Activated B cell treated with CpG ODN at 0.5 μM for 24 hours (primary cell): ENCODE data around the gene FBXW4. TPM values are rescaled to one million over a fixed set of nuclear protein-coding genes. Genes with fewer than 3 reads are reported as not detected.

ENCODE experiments used
- ATAC-seq: fragments of 200-7000 bp; cut with Tn5 transposase; one replicate; pipeline ENCODE4 v1.10.0; 2021; ENCODE audit warnings: low read depth, mild to moderate bottlenecking, moderate library complexity
- CTCF ChIA-PET: fragments of 350-600 bp; sonication (Branson Sonifier 250); formaldehyde crosslinking; loops from one replicate; lab custom pipeline; 2021; ENCODE audit warnings: antibody characterized with exemption; lab: Charles Lee
- POLR2A ChIA-PET: fragments of 350-600 bp; sonication (Branson Sonifier 250); formaldehyde crosslinking; loops from one replicate; lab custom pipeline; 2021; ENCODE audit warnings: antibody characterized with exemption; lab: Charles Lee
- DNase-seq: peaks from one replicate; pipeline ENCODE4 v3.0.0; 2022
- H3K27ac Mint-ChIP-seq: one replicate; pipeline ENCODE4 v1.8.0; 2020; ENCODE audit warnings: mixed read lengths
- H3K27me3 Mint-ChIP-seq: one replicate; pipeline ENCODE4 v1.8.0; 2021; ENCODE audit warnings: mixed read lengths
- H3K36me3 Mint-ChIP-seq: one replicate; pipeline ENCODE4 v1.8.0; 2021; ENCODE audit warnings: low read depth, mixed read lengths
- H3K4me1 Mint-ChIP-seq: one replicate; pipeline ENCODE4 v1.8.0; 2021; ENCODE audit warnings: mixed read lengths
- H3K4me3 Mint-ChIP-seq: one replicate; pipeline ENCODE4 v1.8.0; 2020; ENCODE audit warnings: mild to moderate bottlenecking, mixed read lengths
- H3K9me3 Mint-ChIP-seq: one replicate; pipeline ENCODE4 v1.8.0; 2020; ENCODE audit warnings: mixed read lengths
- CTCF ChIP-seq: fragments of 200-600 bp; IDR thresholded peaks from one replicate; pipeline ENCODE4 v1.8.0; 2022; ENCODE audit warnings: antibody characterized with exemption, mild to moderate bottlenecking
- intact Hi-C: fragments of 100-400 bp; cut with micrococcal nuclease; formaldehyde crosslinking; loops from one replicate; pipeline ENCODE4 v1.15.1; 2024
- total RNA-seq: library from RNA; stranded (reverse); gene quantifications from 2 replicates; pipeline ENCODE4 v1.2.3, GENCODE V29; 2022

Gene FBXW4
- total RNA-seq, 1 donor from 2014 or later, result 74.2 TPM

- no peak overlapping the region for H3K27ac Mint-ChIP-seq
- peaks cover 11% of the 10 kb centered on the region for H3K36me3 Mint-ChIP-seq
- peak overlapping the region; percentile 38 for H3K4me3 Mint-ChIP-seq
- peaks cover 26% of the 10 kb centered on the region for H3K4me1 Mint-ChIP-seq
- intact Hi-C loops, result loop anchor here (10.0 kb wide), 1 partner anchor 358 kb away; the partner anchor contains the start of gene ARMH3
- ChIA-PET CTCF (no interaction called here), POLR2A (no interaction called here)
- ATAC-seq, result no peak
- no peaks in the 10 kb centered on the region for H3K27me3 Mint-ChIP-seq
- no peak for DNase-seq
- H3K9me3 Mint-ChIP-seq, result no peaks in the 10 kb centered on the region
- TF ChIP-seq CTCF, result no peak
Observed at GRCh38 chr10:101696632-101697031, 1.7 kb upstream of the FBXW4 start.

- ChIA-PET CTCF (no interaction called here), POLR2A (interaction anchor here (0.6 to 1.1 kb wide), 3 partner anchors 58 to 107 kb away, joined by 3 read pairs; partner anchors contain the start of genes DPCD and POLL)
- Mint-ChIP-seq H3K27me3 (no peaks in the 10 kb centered on the region), H3K4me3 (peak overlapping the region; percentile 78), H3K9me3 (no peaks in the 10 kb centered on the region), H3K4me1 (peaks cover 37% of the 10 kb centered on the region), H3K36me3 (peaks cover 19% of the 10 kb centered on the region), H3K27ac (peak overlapping the region; percentile 80)
- intact Hi-C loops, result loop anchor here (2.0 to 10.0 kb wide), 3 partner anchors 119 to 359 kb away; partner anchors contain the start of genes ARMH3 and BTRC
- no peak for TF ChIP-seq CTCF
- DNase-seq (no peak), ATAC-seq (no peak)
Observed at GRCh38 chr10:101695404-101695890, 477 bp upstream of the FBXW4 start.

- DNase-seq, result peak; percentile 76
- peaks cover 49% of the 10 kb centered on the region for H3K4me1 Mint-ChIP-seq
- peaks cover 23% of the 10 kb centered on the region for H3K36me3 Mint-ChIP-seq
- H3K4me3 Mint-ChIP-seq, result peak overlapping the region; percentile 97
- H3K27ac Mint-ChIP-seq, result peak overlapping the region; percentile 98
- ChIA-PET POLR2A (interaction anchor here (0.5 to 1.3 kb wide), 8 partner anchors 11 to 1347 kb away, joined by 3 to 9 read pairs (median 4); partner anchors contain the start of genes OGA and SCD), CTCF (interaction anchor here (0.7 to 0.9 kb wide), 2 partner anchors 88 to 90 kb away, joined by 3 read pairs; no protein-coding TSS in a partner anchor)
- no peak for TF ChIP-seq CTCF
- H3K27me3 Mint-ChIP-seq, result no peaks in the 10 kb centered on the region
- no peaks in the 10 kb centered on the region for H3K9me3 Mint-ChIP-seq
- intact Hi-C loops, result loop anchor here (1.0 to 10.0 kb wide), 4 partner anchors 85 to 361 kb away; partner anchors contain the start of genes ARMH3 and BTRC
- peak; percentile 68 for ATAC-seq
Observed at GRCh38 chr10:101693978-101694673, 844 bp downstream of the FBXW4 start.

GRCh38 chr10:101693651-101693977, 1.4 kb downstream of the FBXW4 start:
- TF ChIP-seq CTCF, result no peak
- CTCF ChIA-PET, result interaction anchor here (0.7 kb wide), 1 partner anchor 89 kb away, joined by 3 read pairs; no protein-coding TSS in a partner anchor
- POLR2A ChIA-PET, result interaction anchor here (0.5 to 1.3 kb wide), 8 partner anchors 11 to 1347 kb away, joined by 3 to 6 read pairs (median 4); partner anchors contain the start of genes OGA and SCD
- Mint-ChIP-seq H3K36me3 (peaks cover 28% of the 10 kb centered on the region), H3K27me3 (no peaks in the 10 kb centered on the region), H3K27ac (peak overlapping the region; percentile 98), H3K9me3 (no peaks in the 10 kb centered on the region), H3K4me1 (peaks cover 54% of the 10 kb centered on the region), H3K4me3 (peak overlapping the region; percentile 97)
- DNase-seq (no peak), ATAC-seq (peak; percentile 6)
- intact Hi-C loops, result loop anchor here (10.0 kb wide), 1 partner anchor 361 kb away; the partner anchor contains the start of gene ARMH3

GRCh38 chr10:101691081-101691480, 3.9 kb downstream of the FBXW4 start:
- Mint-ChIP-seq H3K27ac (peak overlapping the region; percentile 50), H3K4me1 (peaks cover 72% of the 10 kb centered on the region), H3K27me3 (no peaks in the 10 kb centered on the region), H3K36me3 (peaks cover 50% of the 10 kb centered on the region), H3K4me3 (no peak overlapping the region), H3K9me3 (no peaks in the 10 kb centered on the region)
- ATAC-seq (no peak), DNase-seq (no peak)
- intact Hi-C loops, result loop anchor here (10.0 kb wide), 1 partner anchor 364 kb away; the partner anchor contains the start of gene ARMH3
- TF ChIP-seq CTCF, result no peak
- CTCF ChIA-PET, result no interaction called here
- POLR2A ChIA-PET, result no interaction called here
